ENCODE data around the gene SYNGR2. TPM values are rescaled to one million over a fixed set of nuclear protein-coding genes. Genes with fewer than 3 reads are reported as not detected.

The SYNGR2 gene
- total and polyA plus RNA-seq, 9 of the 15 experiments (the other 6 are each of a cell fraction or from before 2014, with no cell fraction given), result 1.4 to 173 (median 87.8) TPM

- no peak for TF ChIP-seq CEBPZ (IDR thresholded peaks at IDR 0.05; ENCODE audit: borderline replicate concordance, low read depth, low read length)
- no peak for TF ChIP-seq HNRNPUL1 (IDR thresholded peaks at IDR 0.05; ENCODE audit: low read length)
- TF ChIP-seq UBTF (IDR thresholded peaks at IDR 0.05; ENCODE audit: borderline replicate concordance in 1 of 2, low read depth in 2 of 2, low read length in 2 of 2), result peak; percentile 71 to 93; a peak in 3 of 4 replicates
- TF ChIP-seq RBM15 (IDR thresholded peaks at IDR 0.05; ENCODE audit: insufficient read depth, low read length), result no peak
- TF ChIP-seq CBFA2T3 (IDR thresholded peaks at IDR 0.05), result no peak; the same call in 1 of the 2 replicates
- TF ChIP-seq E2F3 (CRISPR knock-in tag; IDR thresholded peaks at IDR 0.05), result no peak
- TF ChIP-seq ZBTB33 (CRISPR knock-in tag; IDR thresholded peaks at IDR 0.05), result peak; percentile 94
- TF ChIP-seq SMARCA5 (IDR thresholded peaks at IDR 0.05), result peak; percentile 95
- 0 out of 2 replicates have a peak, but pooled peaks have one; percentile 8 for TF ChIP-seq MXI1 (IDR thresholded peaks at IDR 0.05; ENCODE audit: low read depth, low read length)
- no peak for TF ChIP-seq ZBTB1 (CRISPR knock-in tag; IDR thresholded peaks at IDR 0.05; ENCODE audit: borderline replicate concordance, low read depth)
- TF ChIP-seq SP2 (IDR thresholded peaks at IDR 0.05; ENCODE audit: extremely low read depth, low read depth, low read length, poor library complexity, severe bottlenecking), result no peak
- peak; percentile 94 for TF ChIP-seq XRCC5 (IDR thresholded peaks at IDR 0.05; ENCODE audit: low read depth, low read length)
- TF ChIP-seq BRD4 (IDR thresholded peaks at IDR 0.05), result peak; percentile 78; the same call in 1 of the 2 replicates
- 0 out of 2 replicates have a peak, but pooled peaks have one; percentile 19 for TF ChIP-seq LEF1 (IDR thresholded peaks at IDR 0.05)
- peak; percentile 25; the same call in 1 of the 2 replicates for TF ChIP-seq MYNN (IDR thresholded peaks at IDR 0.05)
- TF ChIP-seq MYNN (CRISPR knock-in tag; IDR thresholded peaks at IDR 0.05), result no peak
- peak; percentile 76 to 95 (median 77) for TF ChIP-seq CTCF (IDR thresholded peaks at IDR 0.05 in 2 of 3, conservative IDR thresholded peaks at IDR 0.05 in 1 of 3; ENCODE audit: insufficient read depth in 2 of 3, low read depth in 1 of 3, low read length in 3 of 3)
- no peak; the same call in 1 of the 2 replicates for TF ChIP-seq ZNF263 (CRISPR knock-in tag; IDR thresholded peaks at IDR 0.05; ENCODE audit: borderline replicate concordance)
These were observed 30.8 kb upstream of the SYNGR2 start (continued) for GRCh38 chr17:78137392-78138203.

Measured in K562 (cell line).